HCT116 (cell line): ENCODE measurements around the gene DCST2. TPM values are rescaled to one million over a fixed set of nuclear protein-coding genes. Genes with fewer than 3 reads are reported as not detected.

ENCODE experiments used
- ATAC-seq: fragments of 200-7000 bp; cut with Tn5 transposase; 2 replicates; pipeline ENCODE4 v1.9.1; 2020; ENCODE audit warnings: mild to moderate bottlenecking, moderate library complexity
- BruUV-seq: library from RNA; stranded (reverse); fragments of 400-500 nt; replicated peaks from 2 replicates; lab custom pipeline; 2021; lab: Mats Ljungman, UMichigan
- CTCF ChIA-PET: fragments of 300-600 bp; sonication (Branson Sonifier 250); formaldehyde crosslinking; loops from one replicate; lab custom pipeline; 2021; ENCODE audit warnings: antibody characterized with exemption; lab: Charles Lee
- POLR2A ChIA-PET: fragments of 300-600, 350-600 bp; sonication (Branson Sonifier 250); formaldehyde crosslinking; loops from one replicate; lab custom pipeline; 2021; ENCODE audit warnings: antibody characterized with exemption; lab: Charles Lee
- RAD21 ChIA-PET, 2 experiments: fragments of 300-600 bp; sonication (Branson Sonifier 250); formaldehyde crosslinking; loops; one replicate each; lab custom pipeline; 2023; ENCODE audit warnings: low total read pairs in 2 of 2; ENCODE audit not compliant: uncharacterized antibody in 2 of 2, unreplicated experiment in 2 of 2, low non-redundant PET in 1 of 2; lab: Charles Lee
- DNase-seq: peaks from one replicate; pipeline ENCODE4 v3.0.0-alpha.2; 2010; ENCODE audit warnings: low read depth, low spot score
- H2AFZ ChIP-seq: fragments of 200-600 bp; shearing (Covaris generic), sonication (generic); 2 replicates; pipeline ENCODE4 v1.6.1; 2017; ENCODE audit warnings: low read depth, mixed run types, mixed read lengths, antibody characterized with exemption, low read length; ENCODE audit not compliant: poor library complexity, severe bottlenecking
- H3K27ac ChIP-seq: 2 replicates; pipeline ENCODE4 v1.5.1; 2012; ENCODE audit warnings: low read depth, low read length
- H3K27me3 ChIP-seq: fragments of 200-600 bp; sonication (generic); 2 replicates; pipeline ENCODE4 v1.6.1; 2016; ENCODE audit warnings: mixed run types, low read length, mixed read lengths; ENCODE audit not compliant: insufficient read depth
- H3K36me3 ChIP-seq, 2 experiments: fragments of 200-500 bp in 1 of 2; fragments of 200-600 bp in 1 of 2; sonication (Bioruptor generic) in 1 of 2; sonication (generic) in 1 of 2; 2 replicates each; pipeline versions ENCODE4 v1.5.1 to v1.6.1; 2014 to 2016; ENCODE audit warnings: low read length in 2 of 2, inconsistent platforms in 1 of 2, mixed read lengths in 1 of 2, mixed run types in 1 of 2; ENCODE audit not compliant: insufficient read depth in 2 of 2, control insufficient read depth in 1 of 2
- H3K4me1 ChIP-seq, 2 experiments: fragments of 200-600 bp in 1 of 2; sonication (generic) in 1 of 2; 2 replicates each; pipeline versions ENCODE4 v1.5.1 to v1.6.1; 2012 to 2017; ENCODE audit warnings: low read length in 2 of 2, inconsistent platforms in 1 of 2, mild to moderate bottlenecking in 1 of 2, mixed read lengths in 1 of 2, mixed run types in 1 of 2, moderate library complexity in 1 of 2; ENCODE audit not compliant: insufficient read depth in 2 of 2, control insufficient read depth in 1 of 2
- H3K4me2 ChIP-seq: fragments of 200-600 bp; sonication (generic); 2 replicates; pipeline ENCODE4 v1.6.1; 2017; ENCODE audit warnings: mixed run types, low read length, mixed read lengths
- H3K4me3 ChIP-seq, 2 experiments: fragments of 200-600 bp in 1 of 2; sonication (generic) in 1 of 2; replicated peaks in 1 of 2; 2 replicates each; pipeline ENCODE4 v1.5.1; 2011 to 2016; ENCODE audit warnings: low read length in 2 of 2, control low read depth in 1 of 2, low read depth in 1 of 2, mild to moderate bottlenecking in 1 of 2, mixed read lengths in 1 of 2, mixed run types in 1 of 2
- H3K79me2 ChIP-seq: fragments of 200-600 bp; sonication (generic); 2 replicates; pipeline ENCODE4 v1.6.1; 2017; ENCODE audit warnings: mild to moderate bottlenecking, mixed run types, low read length, moderate library complexity, mixed read lengths; ENCODE audit not compliant: insufficient read depth
- H3K9ac ChIP-seq: fragments of 200-600 bp; sonication (generic); 2 replicates; pipeline ENCODE4 v1.6.1; 2016; ENCODE audit warnings: low read length, mixed read lengths
- H3K9me2 ChIP-seq: fragments of 200-600 bp; sonication (generic), shearing (Covaris generic); 2 replicates; pipeline ENCODE4 v1.6.1; 2017; ENCODE audit warnings: mixed run types, mild to moderate bottlenecking, moderate library complexity; ENCODE audit not compliant: insufficient read depth
- H3K9me3 ChIP-seq, 2 experiments: fragments of 200-500 bp in 1 of 2; fragments of 200-600 bp in 1 of 2; sonication (Bioruptor generic) in 1 of 2; sonication (generic) in 1 of 2; 2 replicates each; pipeline ENCODE4 v1.6.1; 2014 to 2017; ENCODE audit warnings: low read length in 2 of 2, mixed read lengths in 2 of 2, inconsistent platforms in 1 of 2, low read depth in 1 of 2, mild to moderate bottlenecking in 1 of 2, mixed run types in 1 of 2, moderate library complexity in 1 of 2; ENCODE audit not compliant: control insufficient read depth in 1 of 2, insufficient read depth in 1 of 2
- H4K20me1 ChIP-seq: fragments of 200-600 bp; sonication (generic), shearing (Covaris generic); 2 replicates; pipeline ENCODE4 v1.6.1; 2017; ENCODE audit warnings: mixed run types, mild to moderate bottlenecking, moderate library complexity; ENCODE audit not compliant: insufficient read depth
- CBX3 ChIP-seq: IDR thresholded peaks from 2 replicates; pipeline ENCODE4 v1.6.1; 2012; ENCODE audit warnings: low read depth
- CEBPB ChIP-seq: IDR thresholded peaks from 2 replicates; pipeline ENCODE4 v1.6.1; 2012; ENCODE audit warnings: low read depth
- ELF1 ChIP-seq: IDR thresholded peaks from 2 replicates; pipeline ENCODE4 v1.6.1; 2012; ENCODE audit warnings: low read depth, borderline replicate concordance
- EZH2 ChIP-seq: fragments of 200-600 bp; sonication (generic); IDR thresholded peaks from 2 replicates; pipeline ENCODE4 v1.6.1; 2017; ENCODE audit warnings: antibody characterized with exemption, mixed run types
- EZH2phosphoT487 ChIP-seq: fragments of 200-600 bp; IDR thresholded peaks from 2 replicates; pipeline ENCODE4 v1.6.1; 2018; ENCODE audit warnings: antibody characterized with exemption, borderline replicate concordance
- JUND ChIP-seq: IDR thresholded peaks from 2 replicates; pipeline ENCODE4 v1.6.1; 2012
- POLR2A ChIP-seq: IDR thresholded peaks from 2 replicates; pipeline ENCODE4 v1.7.0; 2011; ENCODE audit warnings: borderline replicate concordance; ENCODE audit not compliant: insufficient read depth, insufficient read length; ENCODE audit errors: extremely low read depth
- POLR2AphosphoS5 ChIP-seq: IDR thresholded peaks from 2 replicates; pipeline ENCODE4 v1.6.1; 2011; ENCODE audit warnings: mild to moderate bottlenecking, low read depth, low read length, moderate library complexity
- RAD21 ChIP-seq: IDR thresholded peaks from 2 replicates; pipeline ENCODE4 v1.6.1; 2012; ENCODE audit warnings: low read depth, mild to moderate bottlenecking
- SP1 ChIP-seq: IDR thresholded peaks from 2 replicates; pipeline ENCODE4 v1.6.1; 2012; ENCODE audit warnings: low read depth
- SRF ChIP-seq: IDR thresholded peaks from 2 replicates; pipeline ENCODE4 v1.6.1; 2012; ENCODE audit warnings: low read depth
- YY1 ChIP-seq: IDR thresholded peaks from 2 replicates; pipeline ENCODE4 v1.6.1; 2011; ENCODE audit warnings: low read length, low read depth, moderate library complexity, mild to moderate bottlenecking; ENCODE audit not compliant: insufficient replicate concordance; ENCODE audit errors: extremely low read depth
- ZFX ChIP-seq: fragments of 450-650 bp; IDR thresholded peaks from 2 replicates; pipeline ENCODE4 v1.6.1; 2017
- intact Hi-C: fragments of 100-400 bp; cut with micrococcal nuclease; formaldehyde crosslinking; loops from 2 replicates; pipeline ENCODE4 v1.10.0; 2022
- total RNA-seq: library from RNA; stranded (reverse); gene quantifications from one replicate; pipeline ENCODE4 v1.2.1, GENCODE V29; 2021; ENCODE audit not compliant: unreplicated experiment
- TF ChIP-seq, protein P1 (sequence below): IDR thresholded peaks from 2 replicates; pipeline ENCODE4 v1.6.1; 2012
- TF ChIP-seq, protein P2 (sequence below): IDR thresholded peaks from 2 replicates; pipeline ENCODE4 v1.6.1; 2012; ENCODE audit warnings: low read depth
- TF ChIP-seq, protein P3 (sequence below), 3 experiments: fragments of 200-600 bp in 1 of 3; sonication (generic) in 1 of 3; IDR thresholded peaks in 2 of 3; conservative IDR thresholded peaks in 1 of 3; 2 replicates each; pipeline ENCODE4 v1.5.1; 2012 to 2017; ENCODE audit warnings: low read depth in 2 of 3, low read length in 2 of 3, antibody characterized with exemption in 1 of 3, borderline replicate concordance in 1 of 3, control low read depth in 1 of 3, mild to moderate bottlenecking in 1 of 3, mixed read lengths in 1 of 3, mixed run types in 1 of 3, moderate library complexity in 1 of 3; ENCODE audit not compliant: insufficient read depth in 1 of 3

The DCST2 gene
- total RNA-seq, 1 experiment from 2014 or later: 2.0 TPM

DNA sequence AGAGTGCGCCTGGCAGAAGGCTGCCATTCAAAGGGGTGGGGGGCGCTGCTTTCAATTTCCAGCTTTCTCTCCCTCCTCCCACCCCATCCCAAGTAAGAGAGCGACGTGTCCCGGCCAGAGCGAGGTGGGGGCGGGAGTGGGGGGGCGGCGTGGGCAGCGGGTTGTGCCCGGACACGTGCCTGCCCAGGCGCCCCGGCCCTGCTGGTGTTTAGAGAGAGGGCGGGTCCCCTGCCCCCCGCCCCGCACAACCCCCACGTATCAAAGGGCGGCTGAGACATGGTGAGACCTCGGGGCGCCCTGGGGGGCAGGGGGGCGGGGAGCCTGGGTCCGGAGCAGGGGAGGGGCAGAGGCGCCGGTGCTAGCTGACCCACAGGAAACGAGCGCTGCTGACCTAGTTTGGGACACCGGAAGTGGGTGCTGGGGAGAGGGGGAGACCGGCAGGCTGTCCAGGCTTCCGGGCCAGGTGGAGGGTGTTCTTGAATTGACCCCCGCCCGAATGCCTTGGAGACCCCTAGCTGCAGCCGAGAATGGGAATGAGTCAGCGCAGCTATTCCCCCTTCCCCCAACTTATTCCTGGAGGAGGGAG, 29.7 kb downstream of the DCST2 start:
- H4K20me1 ChIP-seq: no peaks in the 10 kb centered on the region
- H3K36me3 ChIP-seq: peaks cover 0 to 2% of the 10 kb centered on the region in 2 experiments; a peak in 2 of 4 replicates
- no peaks in the 10 kb centered on the region for H3K9me2 ChIP-seq
- ChIA-PET POLR2A (interaction anchor here (1.0 to 1.5 kb wide), 2 partner anchors 13 to 32 kb away, joined by 3 to 6 read pairs; no protein-coding TSS in a partner anchor), RAD21 (interaction anchor here in 1 of 2 experiments (0.7 kb wide), 1 partner anchor 81 kb away, joined by 3 read pairs; no protein-coding TSS in a partner anchor), CTCF (interaction anchor here (1.2 to 2.3 kb wide), 2 partner anchors 12 to 47 kb away, joined by 3 to 7 read pairs; partner anchors contain the start of gene ADAM15)
- H3K79me2 ChIP-seq: peaks cover 63% of the 10 kb centered on the region
- TF ChIP-seq ELF1 (no peak), CBX3 (no peak), POLR2A (peak; percentile 38), CEBPB (no peak), YY1 (no peak), JUND (no peak), SRF (no peak), EZH2 (no peak), EZH2phosphoT487 (no peak), RAD21 (no peak), SP1 (no peak), ZFX (no peak), POLR2AphosphoS5 (peak; percentile 50; the same call in 1 of the 2 replicates)
- TF ChIP-seq, protein P1, sequence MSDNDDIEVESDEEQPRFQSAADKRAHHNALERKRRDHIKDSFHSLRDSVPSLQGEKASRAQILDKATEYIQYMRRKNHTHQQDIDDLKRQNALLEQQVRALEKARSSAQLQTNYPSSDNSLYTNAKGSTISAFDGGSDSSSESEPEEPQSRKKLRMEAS: no peak
- TF ChIP-seq, protein P2, sequence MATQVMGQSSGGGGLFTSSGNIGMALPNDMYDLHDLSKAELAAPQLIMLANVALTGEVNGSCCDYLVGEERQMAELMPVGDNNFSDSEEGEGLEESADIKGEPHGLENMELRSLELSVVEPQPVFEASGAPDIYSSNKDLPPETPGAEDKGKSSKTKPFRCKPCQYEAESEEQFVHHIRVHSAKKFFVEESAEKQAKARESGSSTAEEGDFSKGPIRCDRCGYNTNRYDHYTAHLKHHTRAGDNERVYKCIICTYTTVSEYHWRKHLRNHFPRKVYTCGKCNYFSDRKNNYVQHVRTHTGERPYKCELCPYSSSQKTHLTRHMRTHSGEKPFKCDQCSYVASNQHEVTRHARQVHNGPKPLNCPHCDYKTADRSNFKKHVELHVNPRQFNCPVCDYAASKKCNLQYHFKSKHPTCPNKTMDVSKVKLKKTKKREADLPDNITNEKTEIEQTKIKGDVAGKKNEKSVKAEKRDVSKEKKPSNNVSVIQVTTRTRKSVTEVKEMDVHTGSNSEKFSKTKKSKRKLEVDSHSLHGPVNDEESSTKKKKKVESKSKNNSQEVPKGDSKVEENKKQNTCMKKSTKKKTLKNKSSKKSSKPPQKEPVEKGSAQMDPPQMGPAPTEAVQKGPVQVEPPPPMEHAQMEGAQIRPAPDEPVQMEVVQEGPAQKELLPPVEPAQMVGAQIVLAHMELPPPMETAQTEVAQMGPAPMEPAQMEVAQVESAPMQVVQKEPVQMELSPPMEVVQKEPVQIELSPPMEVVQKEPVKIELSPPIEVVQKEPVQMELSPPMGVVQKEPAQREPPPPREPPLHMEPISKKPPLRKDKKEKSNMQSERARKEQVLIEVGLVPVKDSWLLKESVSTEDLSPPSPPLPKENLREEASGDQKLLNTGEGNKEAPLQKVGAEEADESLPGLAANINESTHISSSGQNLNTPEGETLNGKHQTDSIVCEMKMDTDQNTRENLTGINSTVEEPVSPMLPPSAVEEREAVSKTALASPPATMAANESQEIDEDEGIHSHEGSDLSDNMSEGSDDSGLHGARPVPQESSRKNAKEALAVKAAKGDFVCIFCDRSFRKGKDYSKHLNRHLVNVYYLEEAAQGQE: no peak
- TF ChIP-seq, protein P3, sequence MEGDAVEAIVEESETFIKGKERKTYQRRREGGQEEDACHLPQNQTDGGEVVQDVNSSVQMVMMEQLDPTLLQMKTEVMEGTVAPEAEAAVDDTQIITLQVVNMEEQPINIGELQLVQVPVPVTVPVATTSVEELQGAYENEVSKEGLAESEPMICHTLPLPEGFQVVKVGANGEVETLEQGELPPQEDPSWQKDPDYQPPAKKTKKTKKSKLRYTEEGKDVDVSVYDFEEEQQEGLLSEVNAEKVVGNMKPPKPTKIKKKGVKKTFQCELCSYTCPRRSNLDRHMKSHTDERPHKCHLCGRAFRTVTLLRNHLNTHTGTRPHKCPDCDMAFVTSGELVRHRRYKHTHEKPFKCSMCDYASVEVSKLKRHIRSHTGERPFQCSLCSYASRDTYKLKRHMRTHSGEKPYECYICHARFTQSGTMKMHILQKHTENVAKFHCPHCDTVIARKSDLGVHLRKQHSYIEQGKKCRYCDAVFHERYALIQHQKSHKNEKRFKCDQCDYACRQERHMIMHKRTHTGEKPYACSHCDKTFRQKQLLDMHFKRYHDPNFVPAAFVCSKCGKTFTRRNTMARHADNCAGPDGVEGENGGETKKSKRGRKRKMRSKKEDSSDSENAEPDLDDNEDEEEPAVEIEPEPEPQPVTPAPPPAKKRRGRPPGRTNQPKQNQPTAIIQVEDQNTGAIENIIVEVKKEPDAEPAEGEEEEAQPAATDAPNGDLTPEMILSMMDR (IDR thresholded peaks at IDR 0.05 in 2 of 3, conservative IDR thresholded peaks at IDR 0.05 in 1 of 3; ENCODE audit: borderline replicate concordance in 1 of 3, insufficient read depth in 1 of 3, low read depth in 2 of 3, low read length in 2 of 3): no peak
- no peaks in the 10 kb centered on the region for H3K27me3 ChIP-seq
- H3K4me3 ChIP-seq: peak overlapping the region; percentile 97 to 98
- peak; percentile 13; the same call in 1 of the 2 replicates for ATAC-seq
- peaks cover 13 to 73% of the 10 kb centered on the region in 2 experiments for H3K4me1 ChIP-seq
- intact Hi-C loops: loop anchor here (2.0 to 5.0 kb wide), 2 partner anchors 13 to 48 kb away; partner anchors contain the start of gene ADAM15
- BruUV-seq: no TSS peak
- peak overlapping the region; percentile 93 for H3K9ac ChIP-seq
- peak overlapping the region; percentile 80 for H3K4me2 ChIP-seq
- peak overlapping the region; percentile 97 for H3K27ac ChIP-seq
- H3K9me3 ChIP-seq: no peaks in the 10 kb centered on the region
- DNase-seq: no peak
- no peak overlapping the region for H2AFZ ChIP-seq
